Measurements from ENCODE around the gene C19orf12. TPM values are rescaled to one million over a fixed set of nuclear protein-coding genes. Genes with fewer than 3 reads are reported as not detected.

C19orf12 gene
- total and polyA plus RNA-seq, 2 of the 4 experiments (the other 2 are of a cell fraction) = 16.3 to 24.0 TPM

DNA sequence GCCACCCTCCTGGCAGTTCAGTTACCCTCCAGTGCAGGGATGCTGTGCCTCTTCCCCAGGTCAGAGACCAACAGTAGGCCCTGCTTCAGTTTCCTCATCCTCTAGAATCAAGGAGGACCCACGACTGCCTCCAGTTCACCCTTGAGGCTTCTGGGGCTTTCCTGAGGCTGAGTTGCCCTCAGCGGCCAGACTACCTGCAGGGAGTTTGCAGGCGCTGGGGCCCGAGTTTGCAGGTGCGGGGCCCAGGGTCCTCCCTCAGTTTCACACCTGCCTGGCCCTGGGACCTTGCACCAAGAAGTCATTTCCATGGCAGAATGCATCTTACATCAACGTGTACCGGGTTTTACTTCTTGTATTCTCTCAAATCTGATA lies 38.9 kb upstream of the C19orf12 start:
- H3K4me2 ChIP-seq (ENCODE audit: low read depth, low read length) = no peak overlapping the region
- H4K5ac ChIP-seq (ENCODE audit: low read depth, low read length) = no peak overlapping the region
- H3K4me1 ChIP-seq (ENCODE audit: control insufficient read depth, insufficient read depth, low read length) = no peaks in the 10 kb centered on the region
- no peak overlapping the region for H3K14ac ChIP-seq (replicated peaks; ENCODE audit: low read depth, low read length)
- intact Hi-C loops (cut with micrococcal nuclease) (no loop called here), dilution Hi-C loops (cut with HindIII; ENCODE audit: low sequenced_read_pairs, unreplicated experiment) (no loop called here), in situ Hi-C loops (cut with MboI; ENCODE audit: low sequenced_read_pairs) (no loop called here)
- no peaks in the 10 kb centered on the region for H4K20me1 ChIP-seq (ENCODE audit: insufficient read depth, low read length)
- no peak overlapping the region for H3K18ac ChIP-seq (ENCODE audit: low read depth, low read length)
- ChIA-PET CTCF (no interaction called here), POLR2A (ENCODE audit: unreplicated experiment) (no interaction called here)
- H3K9me3 ChIP-seq (ENCODE audit: control insufficient read depth, insufficient read depth, low read length) = no peaks in the 10 kb centered on the region
- no peak overlapping the region for H3K23ac ChIP-seq (ENCODE audit: low read depth, low read length)
- no peak overlapping the region for H3K4ac ChIP-seq (ENCODE audit: low read depth, low read length)
- H3K27me3 ChIP-seq (ENCODE audit: control insufficient read depth, insufficient read depth, low read length) = peaks cover 3% of the 10 kb centered on the region; the same call in 1 of the 2 replicates
- H3K4me3 ChIP-seq (ENCODE audit: insufficient read depth, low read depth, low read length) = no peak overlapping the region
- H2AK9ac ChIP-seq (replicated peaks; ENCODE audit: low read depth, low read length, poor library complexity) = no peak overlapping the region
- no peaks in the 10 kb centered on the region for H3K9me1 ChIP-seq (ENCODE audit: insufficient read depth, low read length)
- no peak overlapping the region for H3K9ac ChIP-seq (ENCODE audit: low read depth, low read length)
- no peak overlapping the region for H2BK5ac ChIP-seq (ENCODE audit: low read depth, low read length, poor library complexity, severe bottlenecking)
- no peak for TF ChIP-seq RAD21 (IDR thresholded peaks at IDR 0.05; ENCODE audit: low read length)
- no peak for TF ChIP-seq RFX5 (IDR thresholded peaks at IDR 0.05; ENCODE audit: low read depth, low read length)
- TF ChIP-seq NFE2L2 (IDR thresholded peaks at IDR 0.05; ENCODE audit: low read depth, low read length) = no peak
- no peak for TF ChIP-seq FOS (IDR thresholded peaks at IDR 0.05; ENCODE audit: low read depth, low read length)
- TF ChIP-seq BHLHE40 (IDR thresholded peaks at IDR 0.05; ENCODE audit: low read depth, low read length) = no peak
- H3K27ac ChIP-seq (ENCODE audit: insufficient read depth, low read length) = no peak overlapping the region
- no peaks in the 10 kb centered on the region for H3K36me3 ChIP-seq (ENCODE audit: control insufficient read depth, insufficient read depth, low read length)
- no peak overlapping the region for H4K8ac ChIP-seq (ENCODE audit: low read depth in 2 of 2, low read length in 2 of 2)
- no peak overlapping the region for H3K56ac ChIP-seq (ENCODE audit: extremely low read depth, insufficient read depth, low read length)
- DNase-seq (no peak), ATAC-seq (ENCODE audit: low read depth) (no peak)
- H2BK20ac ChIP-seq (ENCODE audit: low read depth, low read length) = no peak overlapping the region
- no peak overlapping the region for H2AK5ac ChIP-seq (ENCODE audit: low read depth, low read length)
- no peak overlapping the region for H2AFZ ChIP-seq (replicated peaks; ENCODE audit: low read length, poor library complexity)
- 71% methylated on average over 6 of the region's 7 CpGs; no CpG with 5 or more reads in 1 of the 2 experiments for WGBS, 2 experiments (ENCODE audit: extremely low coverage in 2 of 2, insufficient read length in 1 of 2)
- no peak overlapping the region for H2BK120ac ChIP-seq (ENCODE audit: low read depth, low read length)
- no peak overlapping the region for H2BK15ac ChIP-seq (ENCODE audit: low read depth, low read length)
- no peak overlapping the region for H4K91ac ChIP-seq (ENCODE audit: insufficient read depth, low read depth, low read length)
- no peaks in the 10 kb centered on the region for H3K79me1 ChIP-seq (ENCODE audit: low read depth in 1 of 2, low read length in 2 of 2)
- BruUV-seq (replicated peaks) = no TSS peak
